ENCODE results near the gene SF1.

The SF1 gene

GRCh38 chr11:64757549-64758329 lies 20.6 kb downstream of the SF1 start:
- no peak for TF ChIP-seq EZH2phosphoT487 (IDR thresholded peaks at IDR 0.05; ENCODE audit: low read depth)
- TF ChIP-seq CTCF (IDR thresholded peaks at IDR 0.05; ENCODE audit: low read depth, low read length): no peak
- H4K20me1 ChIP-seq (ENCODE audit: insufficient read depth, low read length): peaks cover 13% of the 10 kb centered on the region
- H3K4me3 ChIP-seq (ENCODE audit: low read length): no peak overlapping the region
- no peaks in the 10 kb centered on the region for H3K79me2 ChIP-seq (ENCODE audit: low read length)
- no peak overlapping the region for H3K4me2 ChIP-seq (ENCODE audit: low read length)
- H3K4me1 ChIP-seq (ENCODE audit: low read length): no peaks in the 10 kb centered on the region
- H2AFZ ChIP-seq (ENCODE audit: low read depth, low read length): no peak overlapping the region
- no peaks in the 10 kb centered on the region for H3K9me3 ChIP-seq (ENCODE audit: insufficient read depth, low read length)
- H3K27ac ChIP-seq (ENCODE audit: low read length): no peak overlapping the region
- H3K9ac ChIP-seq (ENCODE audit: low read length): no peak overlapping the region
- H3K36me3 ChIP-seq (replicated peaks; ENCODE audit: low read depth, low read length): peaks cover 7% of the 10 kb centered on the region
- no peaks in the 10 kb centered on the region for H3K27me3 ChIP-seq (ENCODE audit: low read depth, low read length)

- no peaks in the 10 kb centered on the region for H3K27me3 ChIP-seq (ENCODE audit: low read depth, low read length)
- TF ChIP-seq EZH2phosphoT487 (IDR thresholded peaks at IDR 0.05; ENCODE audit: low read depth) (no peak), CTCF (IDR thresholded peaks at IDR 0.05; ENCODE audit: low read depth, low read length) (no peak)
- H3K4me3 ChIP-seq (ENCODE audit: low read length): no peak overlapping the region
- H4K20me1 ChIP-seq (ENCODE audit: insufficient read depth, low read length): peaks cover 4% of the 10 kb centered on the region; the same call in 1 of the 2 replicates
- H2AFZ ChIP-seq (ENCODE audit: low read depth, low read length): no peak overlapping the region
- no peaks in the 10 kb centered on the region for H3K36me3 ChIP-seq (replicated peaks; ENCODE audit: low read depth, low read length)
- no peaks in the 10 kb centered on the region for H3K4me1 ChIP-seq (ENCODE audit: low read length)
- no peak overlapping the region for H3K4me2 ChIP-seq (ENCODE audit: low read length)
- H3K79me2 ChIP-seq (ENCODE audit: low read length): no peaks in the 10 kb centered on the region
- H3K9me3 ChIP-seq (ENCODE audit: insufficient read depth, low read length): no peaks in the 10 kb centered on the region
- H3K27ac ChIP-seq (ENCODE audit: low read length): no peak overlapping the region
- H3K9ac ChIP-seq (ENCODE audit: low read length): no peak overlapping the region
These were observed 22.5 kb downstream of the SF1 start for GRCh38 chr11:64755681-64756361.

- H3K27me3 ChIP-seq (ENCODE audit: low read depth, low read length): no peaks in the 10 kb centered on the region
- peaks cover 2% of the 10 kb centered on the region for H3K36me3 ChIP-seq (replicated peaks; ENCODE audit: low read depth, low read length)
- peaks cover 7% of the 10 kb centered on the region for H3K4me1 ChIP-seq (ENCODE audit: low read length)
- H3K79me2 ChIP-seq (ENCODE audit: low read length): no peaks in the 10 kb centered on the region
- H3K9me3 ChIP-seq (ENCODE audit: insufficient read depth, low read length): no peaks in the 10 kb centered on the region
- H3K9ac ChIP-seq (ENCODE audit: low read length): no peak overlapping the region
- H3K4me3 ChIP-seq (ENCODE audit: low read length): no peak overlapping the region
- no peaks in the 10 kb centered on the region for H4K20me1 ChIP-seq (ENCODE audit: insufficient read depth, low read length)
- no peak overlapping the region for H3K27ac ChIP-seq (ENCODE audit: low read length)
- no peak overlapping the region for H2AFZ ChIP-seq (ENCODE audit: low read depth, low read length)
- H3K4me2 ChIP-seq (ENCODE audit: low read length): no peak overlapping the region
- no peak for TF ChIP-seq EZH2phosphoT487 (IDR thresholded peaks at IDR 0.05; ENCODE audit: low read depth)
- no peak for TF ChIP-seq CTCF (IDR thresholded peaks at IDR 0.05; ENCODE audit: low read depth, low read length)
These were observed 23.3 kb downstream of the SF1 start for GRCh38 chr11:64754919-64755662.

Data from OCI-LY3 (cell line).